Gastroesophageal sphincter (tissue), 4 donors: ENCODE measurements around the gene ZC3H12D. TPM values are rescaled to one million over a fixed set of nuclear protein-coding genes. Genes with fewer than 3 reads are reported as not detected.

Experiments
- ATAC-seq: fragments of 150-250 bp; one replicate; pipeline ENCODE4 v1.9.1; 2016; ENCODE audit warnings: mild to moderate bottlenecking, moderate library complexity
- H3K27ac ChIP-seq, 4 donors: fragments of 200-600 bp; sonication (generic) in 3 of 4; 1 replicate in 3 of 4; 2 replicates in 1 of 4; pipeline ENCODE4 v1.5.1; 2016 to 2019
- H3K27me3 ChIP-seq: fragments of 200-600 bp; sonication (generic); one replicate; pipeline ENCODE4 v1.5.1; 2019
- H3K36me3 ChIP-seq, 2 donors: fragments of 200-600 bp; sonication (generic); one replicate each; pipeline ENCODE4 v1.5.1; 2019; ENCODE audit warnings: control low read depth in 1 of 2
- H3K4me1 ChIP-seq, 3 donors: fragments of 200-600 bp; sonication (generic); 1 replicate in 2 of 3; 2 replicates in 1 of 3; pipeline ENCODE4 v1.5.1; 2016 to 2019; ENCODE audit warnings: control low read depth in 2 of 3
- H3K4me3 ChIP-seq, 2 donors: fragments of 200-600 bp; sonication (generic); one replicate each; pipeline ENCODE4 v1.5.1; 2019; ENCODE audit warnings: mild to moderate bottlenecking in 1 of 2, moderate library complexity in 1 of 2
- H3K9me3 ChIP-seq, 3 donors: fragments of 200-600 bp; sonication (generic); one replicate each; pipeline ENCODE4 v1.5.1; 2017 to 2019; ENCODE audit warnings: control low read depth in 2 of 3
- EP300 ChIP-seq: sonication (generic); formaldehyde crosslinking; IDR thresholded peaks from one replicate; pipeline ENCODE4 v1.6.1; 2017; ENCODE audit warnings: antibody characterized with exemption, mild to moderate bottlenecking
- POLR2A ChIP-seq, 2 donors: fragments of 450-650 bp; IDR thresholded peaks; one replicate each; pipeline ENCODE4 v1.6.1; 2017; ENCODE audit warnings: antibody characterized with exemption in 2 of 2, mild to moderate bottlenecking in 2 of 2, moderate library complexity in 1 of 2
- POLR2AphosphoS5 ChIP-seq: sonication (generic); formaldehyde crosslinking; IDR thresholded peaks from one replicate; pipeline ENCODE4 v1.6.1; 2017; ENCODE audit warnings: antibody characterized with exemption
- WGBS, 2 donors: methylation state at CpG; one replicate each; pipeline ENCODE4 v1.1.5; 2018; ENCODE audit warnings: low coverage in 1 of 2; 5-methylcytosine and 5-hydroxymethylcytosine counted together
- small RNA-seq, 4 donors: library from RNA; depleted of rRNA; stranded (forward); fragments of <200 nt; gene quantifications; one replicate each; pipeline ENCODE3, GENCODE V24; 2016
- total RNA-seq, 4 donors: library from RNA; depleted of rRNA; stranded (reverse); fragments of >200 nt; gene quantifications; one replicate each; pipeline ENCODE4 v1.1.0, GENCODE V29; 2016
- TF ChIP-seq, protein P1 (sequence below), 4 experiments: fragments of 200-600 bp in 2 of 4; fragments of 450-650 bp in 2 of 4; sonication (generic) in 1 of 4; IDR thresholded peaks; one replicate each; pipeline ENCODE4 v1.5.1; 2017 to 2019; ENCODE audit warnings: antibody characterized with exemption in 4 of 4, mild to moderate bottlenecking in 2 of 4, moderate library complexity in 2 of 4

Gene ZC3H12D
- total RNA-seq, 4 donors from 2014 or later: 0.78 to 1.9 (median 1.1) TPM

GRCh38 chr6:149400050-149400449, 84.8 kb downstream of the ZC3H12D start, which contains the start of gene SUMO4:
Gene SUMO4, plus strand, starts transcription at chr6:149400262. Its CDS starts 130 bp downstream, at chr6:149400392.
- no peak for ATAC-seq
- TF ChIP-seq, protein P1, sequence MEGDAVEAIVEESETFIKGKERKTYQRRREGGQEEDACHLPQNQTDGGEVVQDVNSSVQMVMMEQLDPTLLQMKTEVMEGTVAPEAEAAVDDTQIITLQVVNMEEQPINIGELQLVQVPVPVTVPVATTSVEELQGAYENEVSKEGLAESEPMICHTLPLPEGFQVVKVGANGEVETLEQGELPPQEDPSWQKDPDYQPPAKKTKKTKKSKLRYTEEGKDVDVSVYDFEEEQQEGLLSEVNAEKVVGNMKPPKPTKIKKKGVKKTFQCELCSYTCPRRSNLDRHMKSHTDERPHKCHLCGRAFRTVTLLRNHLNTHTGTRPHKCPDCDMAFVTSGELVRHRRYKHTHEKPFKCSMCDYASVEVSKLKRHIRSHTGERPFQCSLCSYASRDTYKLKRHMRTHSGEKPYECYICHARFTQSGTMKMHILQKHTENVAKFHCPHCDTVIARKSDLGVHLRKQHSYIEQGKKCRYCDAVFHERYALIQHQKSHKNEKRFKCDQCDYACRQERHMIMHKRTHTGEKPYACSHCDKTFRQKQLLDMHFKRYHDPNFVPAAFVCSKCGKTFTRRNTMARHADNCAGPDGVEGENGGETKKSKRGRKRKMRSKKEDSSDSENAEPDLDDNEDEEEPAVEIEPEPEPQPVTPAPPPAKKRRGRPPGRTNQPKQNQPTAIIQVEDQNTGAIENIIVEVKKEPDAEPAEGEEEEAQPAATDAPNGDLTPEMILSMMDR (IDR thresholded peaks at IDR 0.05): no peak
- TF ChIP-seq POLR2AphosphoS5 (no peak), POLR2A (IDR thresholded peaks at IDR 0.05) (no peak), EP300 (no peak)
- Histone ChIP-seq H3K4me1 (no peaks in the 10 kb centered on the region), H3K27ac (no peak within 1 kb of the TSS), H3K9me3 (no peaks in the 10 kb centered on the region), H3K27me3 (no peaks in the 10 kb centered on the region), H3K4me3 (no peak within 1 kb of the TSS), H3K36me3 (peaks cover 0 to 57% of the 10 kb centered on the region in 2 donors)
- WGBS, 2 donors: 100% methylated on average over 5 of the region's 11 CpGs; no CpG with 5 or more reads in 1 of the 2 donors

DNA sequence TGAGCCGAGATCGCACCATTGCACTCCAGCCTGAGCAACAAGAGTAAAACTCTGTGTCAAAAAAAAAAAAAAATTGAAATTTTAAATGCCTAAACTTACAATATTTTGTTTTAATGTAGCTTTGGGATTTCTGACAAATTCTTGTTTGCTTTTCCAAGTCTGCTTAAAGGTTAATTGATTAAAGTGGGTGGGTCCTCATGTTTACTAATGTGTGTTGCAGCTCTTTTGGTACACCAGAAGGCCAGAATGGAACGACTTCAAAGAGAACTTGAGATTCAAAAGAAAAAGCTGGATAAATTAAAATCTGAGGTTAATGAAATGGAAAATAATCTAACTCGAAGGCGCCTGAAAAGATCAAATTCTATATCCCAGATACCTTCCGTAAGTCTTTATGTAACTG, 87.4 kb downstream of the ZC3H12D start:
- WGBS, 2 donors: 96 to 97% methylated on average over 5 to 6 of the region's 6 CpGs
- ATAC-seq: no peak
- TF ChIP-seq POLR2A (IDR thresholded peaks at IDR 0.05) (no peak), EP300 (no peak)
- TF ChIP-seq, protein P1 (IDR thresholded peaks at IDR 0.05): no peak
- Histone ChIP-seq H3K27me3 (no peaks in the 10 kb centered on the region), H3K4me3 (no peak overlapping the region), H3K9me3 (no peaks in the 10 kb centered on the region), H3K4me1 (no peaks in the 10 kb centered on the region), H3K27ac (no peak overlapping the region), H3K36me3 (peaks cover 0 to 39% of the 10 kb centered on the region in 2 donors)

Small RNAs within 50 kb of the gene (small RNA-seq; reads per million reads assigned to genes)
- gene RNU7-3P: 0 reads per million in 4 donors

Other genes with a start within 250 kb of the ZC3H12D start
- 100 to 1,000 TPM in 2 of 4 donors, 10 to 100 TPM in 2; 69.5 to 111 (median 97.0) TPM for gene TAB2, start 167.3 kb downstream of the ZC3H12D start, total RNA-seq
- gene SUMO4, start 84.8 kb downstream of the ZC3H12D start, total RNA-seq: 1 to 10 TPM in 3 of 4 donors, not detected in 1; 1.9 to 2.4 (median 2.0) TPM
- 10 to 100 TPM; 23.5 to 47.2 (median 39.3) TPM for gene PPIL4, start 61.0 kb upstream of the ZC3H12D start, total RNA-seq
- gene GINM1, start 81.4 kb upstream of the ZC3H12D start, total RNA-seq: 10 to 100 TPM; 53.0 to 80.8 (median 62.4) TPM
- 10 to 100 TPM; 17.5 to 25.5 (median 21.1) TPM for gene KATNA1, start 163.7 kb upstream of the ZC3H12D start, total RNA-seq
- 10 to 100 TPM; 29.2 to 54.5 (median 35.6) TPM for gene LATS1, start 233.1 kb upstream of the ZC3H12D start, total RNA-seq